RPMI8226 (cell line): ENCODE measurements around the gene CCDC73.
A peak's percentile ranks its signal among the peaks of the same experiment; 100 is the strongest.
"Not testable (repeated sequence)": the region's sequence is repeated elsewhere in the genome, so short reads cannot be mapped to it uniquely, and the experiment has no call there.

ENCODE experiments used
- DNase-seq: peaks from one replicate; pipeline ENCODE4 v3.0.0-alpha.2; 2015

Gene CCDC73

DNA sequence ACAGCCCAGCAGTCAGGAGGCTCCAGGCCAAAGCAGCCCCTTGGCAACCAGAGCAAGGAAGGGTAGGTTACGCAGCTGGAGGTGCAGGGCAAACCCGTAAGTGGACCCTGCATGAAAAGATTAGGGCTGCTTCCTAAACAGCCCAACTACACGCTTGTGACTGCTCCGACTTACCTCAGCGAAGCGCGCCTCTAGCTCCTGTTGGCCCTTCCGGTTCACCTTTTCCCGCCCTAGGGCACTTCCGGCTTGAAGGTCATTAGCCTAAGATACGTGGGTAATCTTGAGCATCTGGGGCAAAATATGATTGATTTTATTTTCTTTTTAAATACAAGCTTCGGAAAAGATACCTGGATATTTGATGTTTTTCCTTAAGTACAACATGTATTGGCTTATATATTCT, at the start of gene CCDC73:
Gene CCDC73 (minus strand): TSS at position 224 of the 400 bp plus-strand sequence. CDS start 34,419 bp downstream, outside the sequence.
- no peak for DNase-seq

DNA sequence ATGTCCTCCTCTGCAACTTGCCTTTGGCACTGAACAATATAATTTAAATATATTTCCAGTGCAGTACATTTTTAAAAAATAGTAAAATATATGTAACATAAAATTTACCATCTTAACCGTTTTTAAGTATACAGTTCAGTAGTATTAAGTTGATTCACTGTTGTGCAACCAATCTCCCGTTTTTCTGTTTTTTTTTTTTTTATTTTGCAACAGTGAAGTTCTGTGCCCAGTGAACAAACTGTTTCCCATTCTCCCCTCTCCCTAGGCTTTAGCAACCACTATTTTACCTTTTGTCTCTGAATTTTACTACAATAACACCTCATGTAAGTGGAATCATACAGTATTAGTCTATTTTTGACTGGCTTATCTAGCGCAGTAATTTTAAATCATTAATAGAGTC, 49.1 kb upstream of the CCDC73 start:
- no peak for DNase-seq

DNA sequence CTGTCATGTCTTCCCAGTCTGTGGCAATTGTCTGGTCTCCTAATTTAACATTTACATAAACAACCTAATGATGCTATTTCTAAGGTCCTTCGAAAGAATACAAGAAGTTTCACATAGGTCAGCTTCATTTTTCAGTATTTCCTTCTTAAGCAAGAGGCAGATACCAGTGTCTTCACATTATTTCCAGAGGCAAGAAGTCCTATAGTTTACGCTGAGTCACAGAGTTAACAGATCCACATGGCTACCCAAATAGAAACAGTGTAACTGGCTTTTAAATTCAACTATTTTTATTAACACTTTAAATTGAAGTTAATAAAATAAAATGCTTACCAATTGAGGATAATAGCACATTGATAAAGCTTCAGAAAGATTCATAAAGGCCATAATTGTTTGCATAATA, 46.1 kb upstream of the CCDC73 start:
- no peak for DNase-seq

DNA sequence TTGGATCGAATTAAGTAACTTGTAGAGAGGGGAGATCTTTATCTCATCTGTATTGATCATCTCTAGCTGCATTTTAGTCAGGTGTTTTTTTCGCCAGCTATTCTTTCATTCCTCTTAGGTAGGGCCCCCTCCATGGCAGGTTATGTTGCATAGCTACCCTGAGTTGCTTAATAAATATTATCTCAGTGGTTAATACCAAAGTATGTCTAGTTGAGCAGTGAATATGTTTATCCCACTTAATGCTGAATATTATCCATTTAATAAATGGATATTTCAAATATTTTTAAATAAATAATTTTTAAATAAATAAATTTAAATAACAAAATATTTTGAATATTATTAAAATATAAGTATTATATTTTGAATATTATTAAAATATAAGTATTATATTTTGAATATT, 44.8 kb upstream of the CCDC73 start:
- DNase-seq: no peak

DNA sequence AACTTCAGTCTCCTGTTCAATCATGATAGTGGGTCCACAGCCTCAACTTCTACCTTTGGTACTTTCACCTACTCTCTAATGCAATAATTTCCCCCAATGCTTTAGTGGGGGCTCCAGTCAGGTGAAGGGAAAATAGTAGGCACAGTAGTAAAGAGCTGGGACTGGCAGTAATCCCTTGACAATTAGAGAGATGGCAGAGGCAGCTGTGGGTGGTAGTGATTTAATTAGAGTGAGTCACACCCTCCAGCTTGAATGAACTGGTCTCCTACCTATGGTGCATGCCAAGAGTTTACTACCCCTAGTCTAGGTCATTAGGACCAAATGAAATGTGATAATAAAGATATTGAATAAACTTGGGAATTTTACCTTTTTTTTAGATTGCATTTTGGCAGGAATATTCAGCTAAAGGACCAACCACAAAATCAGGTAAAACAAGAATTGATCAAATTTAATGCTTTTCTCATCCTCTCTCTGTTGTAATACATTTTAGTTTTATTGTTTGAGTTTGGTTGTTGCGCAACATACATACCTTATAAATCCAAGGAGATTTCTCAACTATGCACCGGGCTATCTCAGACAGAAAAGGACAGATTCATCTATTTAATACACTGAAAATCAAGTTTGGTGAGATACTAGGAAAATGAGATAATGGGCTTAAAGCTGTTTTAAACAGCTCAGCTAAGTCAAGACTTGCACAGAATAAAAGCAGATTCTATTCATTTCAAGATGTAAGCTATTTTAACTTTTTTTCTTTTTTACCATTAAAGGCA, 44.2 kb upstream of the CCDC73 start:
- no peak for DNase-seq

DNA sequence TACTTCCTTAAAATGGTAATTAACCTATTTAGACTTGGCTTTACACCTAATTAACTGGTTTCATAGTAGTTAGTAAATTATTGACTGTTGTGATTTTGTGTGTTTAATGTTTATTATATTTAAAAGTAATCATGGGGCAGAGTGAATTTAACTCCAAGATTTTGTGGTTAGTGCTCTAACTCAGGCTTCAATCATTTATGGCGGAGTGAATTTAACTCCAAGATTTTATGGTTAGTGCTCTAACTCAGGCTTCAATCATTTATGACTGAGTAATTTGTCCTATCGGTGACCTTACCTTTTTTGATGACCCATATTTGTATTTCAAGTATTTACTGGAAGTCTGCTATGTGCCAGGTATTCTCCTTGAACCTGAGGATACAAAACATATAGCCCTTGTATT, 42.5 kb upstream of the CCDC73 start:
- no peak for DNase-seq

DNA sequence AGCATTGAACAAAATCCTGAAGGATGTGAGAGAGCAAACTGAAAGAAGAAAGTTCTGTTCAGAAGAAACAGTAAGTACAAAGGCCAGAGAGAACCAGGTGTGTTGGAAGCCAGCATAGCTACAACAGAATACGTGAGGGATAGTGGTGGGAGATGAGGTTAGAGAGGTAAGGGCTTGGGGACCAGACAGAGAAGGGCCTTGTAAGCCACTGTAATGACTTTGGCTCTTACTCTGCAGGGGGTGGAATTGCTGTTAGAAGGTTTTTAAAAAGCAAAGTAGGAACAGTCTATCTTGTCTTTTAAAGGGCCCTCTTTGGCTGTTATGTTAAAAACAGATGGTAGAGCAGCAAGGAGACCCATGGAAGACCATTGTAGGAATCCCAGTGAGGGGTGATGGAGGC, 39.5 kb upstream of the CCDC73 start:
- no peak for DNase-seq

DNA sequence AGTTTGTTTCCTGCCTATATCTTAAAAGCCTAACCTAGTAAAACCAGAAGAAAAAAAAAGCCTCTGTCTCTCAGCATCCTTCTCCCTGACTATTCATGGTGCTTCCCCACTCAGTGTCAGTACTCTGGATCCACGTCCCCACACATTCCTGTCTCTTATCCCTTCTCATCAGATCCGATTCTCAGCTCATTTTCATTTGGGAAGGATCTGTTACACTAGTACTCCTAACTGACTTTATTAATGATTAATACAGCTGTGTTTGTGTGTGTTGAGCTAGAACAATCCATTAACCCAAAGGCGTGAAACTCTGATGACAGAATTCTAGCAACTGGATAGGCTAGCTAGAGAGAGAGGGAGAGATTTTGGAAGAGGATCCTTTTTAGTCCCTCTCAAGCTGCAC, 36.8 kb upstream of the CCDC73 start:
- no peak for DNase-seq

DNA sequence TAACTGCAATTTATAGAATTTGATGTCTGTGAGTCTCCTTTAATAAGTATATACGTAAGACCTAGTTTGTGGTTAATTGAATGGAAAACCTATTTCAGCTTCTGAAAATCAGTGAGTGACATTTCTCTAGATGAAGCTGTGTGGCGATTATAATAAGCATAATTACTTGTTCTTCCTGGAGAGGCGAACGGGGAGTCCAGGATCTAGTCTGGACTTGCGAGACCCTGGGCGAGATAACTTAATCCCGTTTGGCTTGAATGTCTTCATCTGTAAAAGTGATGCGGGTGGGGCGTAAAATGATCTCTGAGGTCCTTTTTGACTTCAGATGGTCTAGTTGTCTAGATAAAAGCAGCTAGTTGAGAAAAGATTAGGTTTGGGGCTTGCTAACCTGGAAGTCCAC, 36.3 kb upstream of the CCDC73 start:
- no peak for DNase-seq

DNA sequence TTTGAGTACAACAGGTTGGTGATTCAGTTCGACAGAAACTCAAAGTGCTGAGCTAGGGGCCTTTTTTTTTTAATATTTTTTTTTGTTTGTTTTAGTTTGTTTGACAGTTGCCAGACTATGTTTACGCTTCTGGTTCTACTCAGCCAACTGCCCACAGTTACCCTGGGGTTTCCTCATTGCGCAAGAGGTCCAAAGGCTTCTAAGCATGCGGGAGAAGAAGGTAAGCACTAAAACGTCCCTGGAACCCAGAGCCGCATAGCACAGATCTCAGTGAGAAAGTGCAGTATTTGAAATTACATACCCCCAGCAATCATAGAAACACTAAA, 35.9 kb upstream of the CCDC73 start:
- no peak for DNase-seq

DNA sequence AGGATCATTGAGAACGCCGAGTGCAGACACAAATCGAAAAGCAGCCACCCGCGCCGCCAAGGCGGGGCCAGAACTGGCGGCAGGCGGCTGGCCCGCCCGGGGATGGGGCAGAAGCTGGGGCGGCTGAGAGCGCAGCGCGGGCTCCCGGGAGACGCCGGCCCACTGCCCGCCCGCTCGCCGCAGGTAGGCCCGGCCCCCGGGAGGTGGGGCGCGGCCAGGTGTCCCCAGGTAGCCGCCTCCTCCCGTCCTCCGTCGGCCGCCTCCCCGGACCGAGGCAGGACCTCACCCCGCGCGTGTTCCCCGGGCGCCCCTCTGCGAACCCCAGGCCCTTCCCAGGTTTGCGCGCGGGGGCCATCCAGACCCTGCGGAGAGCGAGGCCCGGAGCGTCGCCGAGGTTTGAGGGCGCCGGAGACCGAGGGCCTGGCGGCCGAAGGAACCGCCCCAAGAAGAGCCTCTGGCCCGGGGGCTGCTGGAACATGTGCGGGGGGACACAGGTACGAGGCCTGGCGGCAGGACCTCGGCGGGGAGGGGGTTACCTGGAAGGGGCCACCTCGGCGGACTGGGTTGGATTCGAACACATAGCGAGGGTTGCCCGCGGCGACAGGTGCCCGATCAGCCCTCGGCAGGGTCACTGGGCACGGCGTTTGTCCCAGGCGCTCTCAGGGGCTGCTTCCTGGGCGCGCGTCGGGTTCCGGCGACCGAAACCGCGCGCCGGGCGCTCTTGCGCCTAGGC, 35.4 kb upstream of the CCDC73 start, which contains the start of gene PRRG4:
Gene PRRG4 (plus strand): TSS at position 248 of the 733 bp plus-strand sequence. CDS start 603 bp downstream, outside the sequence.
- DNase-seq: peak; percentile 70

DNA sequence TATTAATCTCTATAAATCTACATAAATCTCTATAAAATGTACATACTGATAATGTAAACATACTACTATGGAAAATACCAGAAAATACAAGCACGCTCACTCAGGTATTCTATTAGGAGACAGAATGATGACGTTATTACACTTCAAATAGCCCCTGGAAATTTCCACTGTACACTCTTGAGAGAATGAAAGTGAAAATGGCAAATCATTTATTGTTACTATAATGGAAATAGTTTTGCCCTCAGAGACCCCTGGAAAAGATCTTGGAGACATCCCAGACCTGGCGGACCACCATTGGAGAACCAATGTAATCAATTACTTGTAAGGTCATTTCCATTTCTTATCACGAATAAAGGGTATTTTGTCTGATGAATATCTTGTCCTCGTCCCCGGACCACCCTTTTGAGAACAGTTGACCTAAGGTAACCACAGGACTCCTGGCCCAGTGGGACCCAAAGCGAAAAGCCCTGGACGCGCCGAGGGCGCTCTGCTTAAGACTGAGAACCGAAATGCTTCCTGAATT, 34.8 kb upstream of the CCDC73 start:
- DNase-seq: peak; percentile 36

DNA sequence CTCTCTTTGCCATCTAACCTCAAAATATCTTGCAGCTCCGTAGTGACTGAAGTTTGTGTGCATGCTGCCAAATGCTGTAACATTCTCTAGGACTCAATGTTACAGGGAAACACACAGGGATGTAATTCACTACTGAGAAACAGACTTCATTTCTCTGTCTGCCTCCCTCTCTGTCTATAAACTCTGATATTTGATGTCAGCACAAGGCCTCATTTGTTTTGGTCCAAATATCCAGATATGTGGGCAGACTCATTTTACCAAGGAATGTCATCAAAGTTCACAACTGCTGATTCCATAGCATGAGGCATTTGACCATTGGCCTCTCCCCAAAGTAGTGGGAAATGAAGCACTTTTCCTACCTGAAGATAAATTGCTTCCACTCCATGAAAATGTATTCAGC, 32.8 kb upstream of the CCDC73 start:
- DNase-seq: no peak

DNA sequence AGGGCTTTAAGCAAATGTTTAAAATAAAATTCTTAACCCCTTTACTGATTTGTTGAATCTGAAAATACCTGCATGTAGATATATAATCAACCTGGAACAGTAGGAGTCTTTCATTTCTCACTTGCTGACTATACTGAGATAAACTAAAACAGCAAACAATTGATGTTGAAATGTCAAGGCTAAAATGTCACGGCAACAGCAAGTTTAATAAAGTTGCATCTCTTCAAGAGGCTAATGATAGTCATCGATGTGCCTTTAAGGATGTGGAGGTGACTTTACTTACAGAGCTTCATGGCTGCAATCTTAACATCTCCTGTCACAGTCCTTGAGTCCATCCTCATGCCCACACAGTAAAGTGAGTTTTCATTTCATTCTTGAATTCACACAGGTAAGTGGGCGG, 31.7 kb upstream of the CCDC73 start:
- DNase-seq: no peak

DNA sequence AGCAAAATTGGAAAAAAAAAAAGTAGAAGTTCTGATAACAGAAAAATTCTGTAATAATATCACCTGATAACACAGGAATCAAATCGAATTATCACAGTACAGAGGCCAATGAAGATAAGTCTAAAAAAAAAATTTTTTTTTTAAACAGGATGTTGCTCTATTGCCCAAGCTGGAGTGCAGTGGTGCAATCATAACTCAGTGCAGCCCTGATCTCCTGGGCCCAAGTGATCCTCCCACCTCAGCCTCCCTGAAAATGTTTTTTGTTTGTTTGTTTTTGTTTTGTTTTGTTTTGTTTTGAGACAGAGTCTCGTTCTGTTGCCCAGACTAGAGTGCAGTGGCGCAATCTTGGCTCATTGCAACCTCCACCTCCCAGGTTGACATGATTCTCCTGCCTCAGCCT, 29.2 kb upstream of the CCDC73 start:
- DNase-seq: not testable (repeated sequence)

DNA sequence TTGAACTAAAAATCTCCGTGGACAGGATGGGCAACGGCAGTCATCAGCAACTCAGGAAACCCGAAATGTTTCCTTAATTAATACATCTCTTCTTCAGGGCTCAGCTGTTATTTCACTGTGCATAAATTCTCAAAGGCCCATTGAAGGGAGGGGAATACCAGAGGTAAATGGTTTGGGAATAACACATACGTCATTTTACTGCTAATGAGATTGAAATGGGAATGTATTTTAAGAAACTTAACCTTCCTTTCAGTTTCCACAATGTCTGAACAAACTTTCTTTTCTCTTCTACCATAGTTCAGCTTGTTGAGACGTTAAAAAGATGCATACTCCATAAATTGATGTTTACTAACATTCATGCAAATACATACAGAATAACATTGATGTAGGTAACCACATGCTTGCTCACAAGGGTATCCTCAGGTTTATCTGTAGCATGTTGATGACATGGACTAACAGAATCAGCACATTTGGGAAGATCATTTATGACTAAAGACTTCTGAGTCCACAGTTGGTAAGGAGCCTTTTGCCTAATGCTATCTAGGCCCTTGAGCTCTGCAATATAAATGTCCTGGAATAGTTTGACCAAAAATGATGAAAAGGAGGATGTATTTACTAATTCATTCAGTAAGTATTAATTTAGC, 27.6 kb upstream of the CCDC73 start:
- DNase-seq: no peak

DNA sequence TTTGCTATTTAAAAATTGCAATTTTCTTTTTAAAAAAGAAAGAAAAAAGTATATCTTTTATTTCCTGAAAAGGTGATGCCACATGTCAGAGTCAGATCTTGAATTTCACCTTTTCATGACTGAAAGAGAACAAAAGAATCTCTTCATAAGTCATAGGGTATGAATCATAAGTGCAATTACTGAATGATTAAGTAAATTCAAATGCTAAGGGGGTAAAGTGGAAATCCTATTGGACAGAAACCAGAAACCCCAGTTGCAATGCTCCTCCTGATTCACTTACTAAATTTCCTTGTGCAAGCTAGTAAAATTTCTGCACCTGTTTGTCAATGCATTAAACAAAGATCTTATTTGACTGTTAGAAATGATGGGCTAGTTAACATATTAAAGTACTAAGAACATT, 27.1 kb upstream of the CCDC73 start:
- no peak for DNase-seq

DNA sequence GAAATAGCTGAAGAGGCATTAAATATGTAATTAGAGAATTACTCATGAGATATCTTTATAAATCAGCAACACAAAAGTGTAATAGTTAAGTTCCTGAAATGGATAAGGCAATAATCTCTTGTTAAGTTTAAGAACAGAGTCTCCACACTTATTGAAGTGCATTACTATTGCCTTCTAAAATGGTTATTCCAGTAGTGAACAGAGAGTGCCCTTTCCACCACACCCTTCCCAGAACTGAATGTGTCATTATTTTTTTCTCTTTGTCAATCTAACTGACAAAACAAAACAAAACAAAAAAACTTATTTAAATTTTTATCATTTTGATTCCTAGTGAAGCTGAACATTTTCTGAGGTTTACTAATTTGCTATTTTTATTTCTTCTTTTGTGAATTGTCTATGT, 26.0 kb upstream of the CCDC73 start:
- no peak for DNase-seq

DNA sequence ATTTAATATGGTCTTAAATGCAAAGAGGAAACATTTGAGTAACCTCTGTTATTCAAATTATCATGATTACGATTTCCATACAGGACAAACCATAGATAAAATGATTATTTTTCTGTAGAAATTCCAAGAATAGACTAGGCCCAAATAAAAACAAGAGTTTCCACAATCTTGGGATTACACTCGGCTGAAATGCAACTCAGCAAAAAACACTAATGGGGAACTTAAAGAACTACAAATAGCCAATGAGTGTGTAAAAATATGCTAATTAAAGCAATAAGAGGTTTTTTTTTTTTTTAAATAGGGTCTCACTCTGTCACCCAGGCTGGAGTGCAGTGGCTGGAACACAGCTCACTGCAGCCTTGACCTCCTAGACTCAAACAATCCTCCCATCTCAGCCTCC, 24.7 kb upstream of the CCDC73 start:
- DNase-seq: no peak

DNA sequence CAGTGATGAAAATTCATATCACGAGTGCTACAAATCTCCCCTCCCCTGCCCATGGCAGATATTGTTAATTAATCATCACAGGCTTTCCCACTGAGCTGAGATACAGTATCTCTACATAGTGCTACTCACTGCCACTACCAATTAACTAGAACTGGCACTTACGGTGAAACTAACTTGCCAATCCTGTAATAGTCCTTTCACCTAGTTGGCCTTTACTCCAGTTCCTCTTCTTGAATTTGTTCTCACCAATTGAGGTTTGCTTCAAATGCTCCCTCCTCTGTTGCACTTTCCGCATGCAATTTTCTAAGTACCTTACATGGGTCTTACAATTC, 23.4 kb upstream of the CCDC73 start:
- no peak for DNase-seq

DNA sequence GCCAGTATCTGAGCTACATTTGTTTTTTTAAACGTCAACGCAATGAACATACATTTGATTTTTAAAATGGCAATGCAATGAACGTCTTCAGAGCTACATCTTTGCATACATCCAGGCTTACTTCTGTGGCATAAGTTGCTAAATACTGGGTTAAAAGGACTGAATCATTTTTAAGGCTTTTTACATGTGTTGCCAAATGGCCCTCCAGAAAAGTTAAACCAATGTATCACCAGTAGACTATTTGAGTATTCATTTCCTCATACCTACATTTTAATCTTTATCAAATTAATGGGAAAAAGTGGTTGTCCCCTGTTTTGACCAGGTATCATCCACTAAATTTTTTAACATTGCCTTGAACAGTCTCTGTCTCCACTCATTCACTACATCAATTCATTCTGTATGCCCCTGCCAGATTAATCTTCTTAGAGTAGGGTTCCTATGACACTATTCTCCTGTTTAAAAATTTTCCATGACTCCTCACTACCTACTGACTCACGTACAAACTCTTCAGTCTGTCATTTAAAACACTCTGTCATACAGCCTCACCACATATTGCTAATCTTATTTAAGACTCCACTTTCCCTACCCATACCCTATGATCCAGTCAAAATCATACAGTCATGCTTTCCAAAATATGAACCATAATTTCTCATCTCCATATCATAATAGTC, 22.9 kb upstream of the CCDC73 start:
- no peak for DNase-seq

DNA sequence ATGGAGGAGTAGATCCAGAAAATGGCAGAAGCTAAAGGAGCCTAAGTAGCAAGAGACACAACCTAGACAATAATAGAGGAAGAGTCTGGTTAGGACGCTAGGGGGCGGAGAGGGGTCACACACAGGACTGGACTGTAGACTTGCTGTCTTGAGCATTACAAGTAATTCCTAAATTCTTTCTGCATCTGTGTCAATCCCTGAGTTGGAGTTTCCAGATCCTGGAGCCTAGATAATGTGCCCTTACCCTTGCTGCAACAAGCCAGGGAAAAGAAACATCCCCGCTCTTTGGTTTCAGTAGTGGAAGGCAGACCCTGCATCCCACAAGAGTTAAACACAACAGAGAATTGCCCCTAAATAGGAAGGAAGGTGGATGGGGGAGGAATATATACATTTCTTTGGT, 14.9 kb upstream of the CCDC73 start:
- DNase-seq: peak; percentile 67

DNA sequence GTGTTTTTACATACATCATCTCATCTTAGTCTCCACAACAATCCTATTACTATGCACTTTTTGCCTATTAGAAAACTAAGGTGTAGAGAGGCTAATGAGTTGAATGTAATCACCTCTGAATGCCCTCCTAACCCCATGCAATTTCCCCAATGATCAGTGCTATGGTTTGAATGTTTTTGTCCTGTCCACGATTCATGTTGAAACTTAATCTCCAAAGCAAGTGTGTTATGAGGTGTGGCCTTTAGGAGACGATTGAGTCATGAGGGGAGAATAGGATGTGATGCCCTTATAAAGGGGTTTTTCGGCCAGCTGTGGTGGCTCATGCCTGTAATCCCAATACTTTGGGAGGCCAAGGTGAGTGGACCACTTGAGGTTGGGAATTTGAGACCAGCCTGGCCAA, 2.0 kb upstream of the CCDC73 start:
- no peak for DNase-seq
